ENCODE data around the gene PAM. TPM values are rescaled to one million over a fixed set of nuclear protein-coding genes. Genes with fewer than 3 reads are reported as not detected.
A peak's percentile ranks its signal among the peaks of the same experiment; 100 is the strongest.
"Not testable (repeated sequence)": the region's sequence is repeated elsewhere in the genome, so short reads cannot be mapped to it uniquely, and the experiment has no call there.

The PAM gene
- total RNA-seq, 1 donor from 2014 or later: 171 TPM

DNA sequence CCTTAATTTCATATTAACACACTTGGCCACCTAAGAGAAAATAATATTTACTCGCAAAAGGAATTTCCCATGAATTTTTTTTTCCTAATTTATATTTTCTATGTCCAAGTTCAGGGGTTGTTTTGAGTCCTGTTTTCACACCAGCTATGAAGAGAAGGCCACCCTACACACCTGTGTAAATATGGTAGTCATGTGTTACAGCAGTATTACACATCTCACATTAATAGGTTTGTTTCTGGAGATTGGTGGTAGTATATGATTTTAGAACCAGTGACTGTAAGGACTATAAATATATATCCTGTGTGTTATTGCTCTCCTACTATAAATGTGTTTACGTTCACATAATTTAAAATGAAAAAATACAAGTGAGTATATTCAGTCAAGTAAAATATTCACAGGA is 147.5 kb downstream of the PAM start:
- no peaks in the 10 kb centered on the region for H3K4me1 ChIP-seq
- H3K27me3 ChIP-seq (ENCODE audit: low read depth): no peaks in the 10 kb centered on the region
- H3K27ac ChIP-seq: no peak overlapping the region
- no peaks in the 10 kb centered on the region for H3K9me3 ChIP-seq
- no peak for DNase-seq
- intact Hi-C loops (cut with DNase I): no loop called here
- H3K4me3 ChIP-seq: no peak overlapping the region
- no peak for TF ChIP-seq CTCF (IDR thresholded peaks at IDR 0.05)
- ATAC-seq: no peak
- H3K36me3 ChIP-seq: no peaks in the 10 kb centered on the region

DNA sequence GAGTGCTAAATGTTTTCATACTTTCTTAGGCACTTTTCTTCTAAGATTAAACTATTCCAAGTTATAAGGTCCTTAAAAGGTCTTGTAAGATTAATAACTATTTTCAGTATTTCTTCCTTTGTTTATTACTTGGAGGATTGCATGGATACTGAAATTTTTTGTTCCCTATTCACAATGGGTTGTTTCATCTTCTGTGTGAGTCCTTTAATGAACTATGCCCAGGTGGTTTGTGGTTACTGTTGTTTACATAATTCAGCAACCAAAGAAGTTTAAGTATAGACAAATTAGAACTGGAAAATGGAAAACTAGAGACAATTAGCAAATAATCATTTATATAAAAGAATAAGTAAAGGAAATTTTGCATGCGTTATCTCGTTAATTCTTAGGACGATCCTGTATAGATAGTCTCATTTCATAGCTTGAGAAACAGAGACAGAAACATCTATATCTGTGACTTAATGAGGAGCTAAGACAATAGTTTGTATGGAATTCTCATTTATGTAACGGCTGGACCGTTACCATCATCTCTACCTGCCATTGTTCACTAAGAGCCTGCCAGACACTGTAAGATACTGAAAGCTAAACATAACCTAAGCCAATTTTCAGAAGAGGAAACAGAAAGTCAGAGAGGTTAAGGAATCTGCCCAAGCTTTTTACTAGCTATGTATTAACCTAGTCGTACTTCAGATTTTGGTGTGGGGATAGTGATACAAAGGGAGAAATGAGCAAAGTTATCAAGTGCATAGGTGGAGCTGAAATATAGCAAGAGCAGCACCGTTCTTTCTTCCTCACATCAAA is 148.2 kb downstream of the PAM start:
- no peak for ATAC-seq
- Histone ChIP-seq H3K36me3 (no peaks in the 10 kb centered on the region), H3K27ac (no peak overlapping the region), H3K27me3 (ENCODE audit: low read depth) (no peaks in the 10 kb centered on the region), H3K9me3 (no peaks in the 10 kb centered on the region), H3K4me1 (no peaks in the 10 kb centered on the region), H3K4me3 (no peak overlapping the region)
- intact Hi-C loops (cut with DNase I): no loop called here
- TF ChIP-seq CTCF (IDR thresholded peaks at IDR 0.05): no peak
- no peak for DNase-seq

DNA sequence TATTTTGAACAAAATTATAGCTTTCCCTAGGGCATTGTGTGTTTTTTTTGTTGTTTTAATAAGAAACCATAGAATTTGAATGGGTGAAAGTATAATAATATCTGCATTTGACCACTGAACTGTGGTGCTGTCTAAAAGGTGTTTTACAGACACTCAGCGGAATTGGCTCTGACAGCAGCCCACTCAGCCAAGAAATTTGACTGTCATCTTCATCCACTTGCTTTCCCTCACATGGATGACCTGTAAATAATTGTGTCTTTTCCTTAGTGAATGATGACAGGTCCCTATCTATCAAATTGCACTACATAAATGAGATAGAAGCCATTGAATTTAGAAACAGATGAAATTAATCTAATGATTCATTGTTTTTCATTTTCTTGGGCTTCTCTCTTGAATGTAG is 150.0 kb downstream of the PAM start:
- no peak for DNase-seq
- no peak for TF ChIP-seq CTCF (IDR thresholded peaks at IDR 0.05)
- Histone ChIP-seq H3K4me1 (peaks cover 2% of the 10 kb centered on the region), H3K27ac (no peak overlapping the region), H3K27me3 (ENCODE audit: low read depth) (no peaks in the 10 kb centered on the region), H3K36me3 (no peaks in the 10 kb centered on the region), H3K9me3 (no peaks in the 10 kb centered on the region), H3K4me3 (no peak overlapping the region)
- intact Hi-C loops (cut with DNase I): no loop called here
- no peak for ATAC-seq

GRCh38 chr5:102907099-102907498 is 152.0 kb downstream of the PAM start:
- H3K9me3 ChIP-seq; intact Hi-C loops (cut with DNase I); H3K27me3 ChIP-seq (ENCODE audit: low read depth); H3K36me3 ChIP-seq; H3K27ac ChIP-seq; ATAC-seq; DNase-seq; H3K4me3 ChIP-seq: not testable (repeated sequence)
- peaks cover 15% of the 10 kb centered on the region for H3K4me1 ChIP-seq

- ATAC-seq (peak in 1 of 2 donors; percentile 52), DNase-seq (no peak)
- no peak overlapping the region for H3K4me3 ChIP-seq
- H3K27ac ChIP-seq: no peak overlapping the region
- no peaks in the 10 kb centered on the region for H3K9me3 ChIP-seq
- intact Hi-C loops (cut with DNase I): no loop called here
- H3K36me3 ChIP-seq: no peaks in the 10 kb centered on the region
- H3K4me1 ChIP-seq: peaks cover 15% of the 10 kb centered on the region
- TF ChIP-seq CTCF (IDR thresholded peaks at IDR 0.05): no peak
- H3K27me3 ChIP-seq (ENCODE audit: low read depth): no peaks in the 10 kb centered on the region
Observed at GRCh38 chr5:102910240-102911226, 155.4 kb downstream of the PAM start.

Measured in lower lobe of right lung (tissue), 2 donors.